GM18951 (cell line): ENCODE results near the gene DERL3.

Experiments
- POLR2A ChIP-seq: IDR thresholded peaks from 4 replicates; pipeline ENCODE4 v1.6.1; 2011; ENCODE audit warnings: mild to moderate bottlenecking; ENCODE audit not compliant: insufficient read length, insufficient read depth; ENCODE audit errors: extremely low read depth
- in situ Hi-C: fragments of 300-500 bp; cut with MboI; formaldehyde crosslinking; loops from one replicate; pipeline ENCODE4 v1.12.0; 2022; ENCODE audit warnings: low sequenced_read_pairs, mixed read lengths, inconsistent platforms; ENCODE audit not compliant: unreplicated experiment

The DERL3 gene

GRCh38 chr22:23801238-23801821, 37.5 kb downstream of the DERL3 start:
- TF ChIP-seq POLR2A = no peak
- in situ Hi-C loops = no loop called here

- in situ Hi-C loops = no loop called here
- no peak for TF ChIP-seq POLR2A
Observed at GRCh38 chr22:23800297-23801237, 38.2 kb downstream of the DERL3 start.

GRCh38 chr22:23796461-23796860, 42.3 kb downstream of the DERL3 start:
- in situ Hi-C loops = no loop called here
- no peak for TF ChIP-seq POLR2A

- in situ Hi-C loops = no loop called here
- TF ChIP-seq POLR2A = no peak
Observed at GRCh38 chr22:23793326-23793725, 45.5 kb downstream of the DERL3 start.

GRCh38 chr22:23791738-23792645, 46.8 kb downstream of the DERL3 start:
- TF ChIP-seq POLR2A = no peak
- in situ Hi-C loops = no loop called here

- in situ Hi-C loops = no loop called here
Observed at GRCh38 chr22:23790819-23791737, 47.7 kb downstream of the DERL3 start.

GRCh38 chr22:23789638-23790037, 49.2 kb downstream of the DERL3 start:
- TF ChIP-seq POLR2A = no peak
- in situ Hi-C loops = no loop called here

More at GRCh38 chr22:23790819-23791737, 47.7 kb downstream of the DERL3 start:
- no peak for TF ChIP-seq POLR2A

- no peak for TF ChIP-seq POLR2A
- in situ Hi-C loops = no loop called here
Observed at GRCh38 chr22:23789121-23789520, 49.7 kb downstream of the DERL3 start.

GRCh38 chr22:23787910-23788309, 50.9 kb downstream of the DERL3 start:
- TF ChIP-seq POLR2A = no peak
- in situ Hi-C loops = no loop called here

GRCh38 chr22:23787600-23787896, 51.3 kb downstream of the DERL3 start:
- in situ Hi-C loops = no loop called here
- TF ChIP-seq POLR2A = no peak

GRCh38 chr22:23786752-23787599, 51.8 kb downstream of the DERL3 start, which contains the start of gene SMARCB1:
SMARCB1 (plus strand) TSS chr22:23786966; CDS start chr22:23787170, 204 bp downstream.
- in situ Hi-C loops = no loop called here

More at GRCh38 chr22:23786752-23787599, 51.8 kb downstream of the DERL3 start, which contains the start of gene SMARCB1:
- peak; percentile 77 for TF ChIP-seq POLR2A
